B cell (primary cell): Measurements from ENCODE around the gene TMC2. TPM values are rescaled to one million over a fixed set of nuclear protein-coding genes. Genes with fewer than 3 reads are reported as not detected.

ENCODE experiments used
- ATAC-seq: fragments of 200-7000 bp; cut with Tn5 transposase; one replicate; pipeline ENCODE4 v1.10.0; 2021; ENCODE audit warnings: low read depth, mild to moderate bottlenecking, moderate number of reproducible peaks, moderate library complexity
- CTCF ChIA-PET: fragments of 350-600 bp; sonication (Branson Sonifier 250); formaldehyde crosslinking; loops from one replicate; lab custom pipeline; 2021; ENCODE audit warnings: antibody characterized with exemption, inconsistent platforms; lab: Charles Lee
- POLR2A ChIA-PET: fragments of 350-600 bp; sonication (Branson Sonifier 250); formaldehyde crosslinking; loops from one replicate; lab custom pipeline; 2021; ENCODE audit warnings: antibody characterized with exemption; lab: Charles Lee
- DNase-seq: peaks from one replicate; pipeline ENCODE4 v3.0.0; 2013
- H2AFZ ChIP-seq: 2 replicates; pipeline ENCODE4 v1.6.1; 2012; ENCODE audit warnings: mild to moderate bottlenecking, low read depth, low read length; ENCODE audit not compliant: insufficient read depth, poor library complexity, severe bottlenecking
- H3K27ac ChIP-seq, 2 donors: 1 replicate in 1 of 2; 2 replicates in 1 of 2; pipeline ENCODE4 v1.5.1; 2012 to 2013; ENCODE audit warnings: low read length in 2 of 2, mild to moderate bottlenecking in 2 of 2, moderate library complexity in 1 of 2
- H3K27me3 ChIP-seq, 4 experiments: fragments of 200-600 bp in 1 of 4; sonication (generic) in 1 of 4; replicated peaks in 1 of 4; 1 replicate in 2 of 4; 2 replicates in 2 of 4; pipeline versions ENCODE4 v1.6.1 to v1.7.0; 2013 to 2016; ENCODE audit warnings: low read length in 3 of 4, mild to moderate bottlenecking in 2 of 4, mixed read lengths in 1 of 4, moderate library complexity in 1 of 4; ENCODE audit not compliant: insufficient read depth in 4 of 4, control insufficient read depth in 3 of 4; ENCODE audit errors: control extremely low read depth in 1 of 4
- H3K36me3 ChIP-seq, 2 experiments: replicated peaks in 1 of 2; 1 replicate in 1 of 2; 2 replicates in 1 of 2; pipeline versions ENCODE4 v1.6.1 to v1.7.1; 2013; ENCODE audit warnings: low read length in 1 of 2; ENCODE audit not compliant: insufficient read depth in 2 of 2, control insufficient read depth in 1 of 2; ENCODE audit errors: control extremely low read depth in 1 of 2, extremely low read depth in 1 of 2
- H3K4me1 ChIP-seq, 2 donors: fragments of 200-600 bp in 1 of 2; sonication (generic) in 1 of 2; 1 replicate in 1 of 2; 2 replicates in 1 of 2; pipeline versions ENCODE4 v1.5.1 to v1.6.1; 2013 to 2017; ENCODE audit warnings: low read length in 2 of 2; ENCODE audit not compliant: control insufficient read depth in 2 of 2, insufficient read depth in 2 of 2
- H3K4me2 ChIP-seq: replicated peaks from 2 replicates; pipeline ENCODE3; 2012; ENCODE audit warnings: mild to moderate bottlenecking, low read depth, low read length; ENCODE audit not compliant: poor library complexity, severe bottlenecking
- H3K4me3 ChIP-seq, 5 experiments: fragments of 200-600 bp in 1 of 5; sonication (generic) in 1 of 5; 1 replicate in 3 of 5; 2 replicates in 2 of 5; pipeline versions ENCODE4 v1.5.1 to v1.7.0; 2011 to 2016; ENCODE audit warnings: low read length in 4 of 5, mild to moderate bottlenecking in 4 of 5, low read depth in 2 of 5, control low read depth in 1 of 5, moderate library complexity in 1 of 5; ENCODE audit not compliant: insufficient read depth in 1 of 5; ENCODE audit errors: control extremely low read depth in 1 of 5, extremely low read depth in 1 of 5
- H3K79me2 ChIP-seq: fragments of 200-600 bp; sonication (generic); one replicate; pipeline ENCODE4 v1.6.0; 2016; ENCODE audit warnings: low read length; ENCODE audit not compliant: control insufficient read depth, insufficient read depth
- H3K9ac ChIP-seq: fragments of 200-600 bp; sonication (generic); 2 replicates; pipeline ENCODE4 v1.6.1; 2017; ENCODE audit warnings: mild to moderate bottlenecking, low read length, moderate library complexity
- H3K9me3 ChIP-seq, 3 donors: one replicate each; pipeline versions ENCODE4 v1.6.1 to v1.7.1; 2013; ENCODE audit warnings: low read length in 2 of 3; ENCODE audit not compliant: control insufficient read depth in 2 of 3, insufficient read depth in 1 of 3; ENCODE audit errors: control extremely low read depth in 1 of 3
- H4K20me1 ChIP-seq: 2 replicates; pipeline ENCODE4 v1.6.0; 2012; ENCODE audit warnings: mild to moderate bottlenecking, low read length; ENCODE audit not compliant: insufficient read depth, control insufficient read depth, poor library complexity, severe bottlenecking
- H3K27ac Mint-ChIP-seq: one replicate; pipeline ENCODE4 v1.8.0; 2021; ENCODE audit warnings: mixed read lengths
- H3K27me3 Mint-ChIP-seq: one replicate; pipeline ENCODE4 v1.8.0; 2021; ENCODE audit warnings: mixed read lengths
- H3K4me1 Mint-ChIP-seq: one replicate; pipeline ENCODE4 v1.8.0; 2021; ENCODE audit warnings: mixed read lengths
- H3K4me3 Mint-ChIP-seq: one replicate; pipeline ENCODE4 v1.8.0; 2021; ENCODE audit warnings: mixed read lengths
- H3K9me3 Mint-ChIP-seq: one replicate; pipeline ENCODE4 v1.8.0; 2022; ENCODE audit warnings: mixed read lengths; ENCODE audit not compliant: insufficient read depth
- EZH2 ChIP-seq: IDR thresholded peaks from 2 replicates; pipeline ENCODE4 v1.6.1; 2012; ENCODE audit warnings: borderline replicate concordance, low read depth, mild to moderate bottlenecking, moderate library complexity, low read length; ENCODE audit not compliant: insufficient read depth, poor library complexity, severe bottlenecking
- WGBS: methylation state at CpG from one replicate; pipeline ENCODE4 v1.1.5; 2013; ENCODE audit warnings: missing lambda C conversion rate; ENCODE audit not compliant: insufficient coverage; 5-methylcytosine and 5-hydroxymethylcytosine counted together
- intact Hi-C: fragments of 100-400 bp; cut with micrococcal nuclease; formaldehyde crosslinking; loops from one replicate; pipeline ENCODE4 v1.10.0; 2022
- polyA plus RNA-seq: library from polyadenylated mRNA; depleted of rRNA; stranded (reverse); fragments of >200 nt; gene quantifications from 2 replicates; pipeline ENCODE4 v1.2.3, GENCODE V29; 2012
- total RNA-seq, 2 donors: library from RNA; stranded (reverse); fragments of 120-200 nt in 1 of 2; gene quantifications; 1 replicate in 1 of 2; 2 replicates in 1 of 2; pipeline versions ENCODE4 v1.2.3 to v1.2.4, GENCODE V29; 2013 to 2022
- TF ChIP-seq, protein P1 (sequence below): fragments of 200-600 bp; IDR thresholded peaks from one replicate; pipeline ENCODE4 v1.8.0; 2022; ENCODE audit warnings: antibody characterized with exemption, mild to moderate bottlenecking

Gene TMC2
- total and polyA plus RNA-seq, 2 donors (not counting 1 experiment from before 2014, with no cell fraction given): not detected

DNA sequence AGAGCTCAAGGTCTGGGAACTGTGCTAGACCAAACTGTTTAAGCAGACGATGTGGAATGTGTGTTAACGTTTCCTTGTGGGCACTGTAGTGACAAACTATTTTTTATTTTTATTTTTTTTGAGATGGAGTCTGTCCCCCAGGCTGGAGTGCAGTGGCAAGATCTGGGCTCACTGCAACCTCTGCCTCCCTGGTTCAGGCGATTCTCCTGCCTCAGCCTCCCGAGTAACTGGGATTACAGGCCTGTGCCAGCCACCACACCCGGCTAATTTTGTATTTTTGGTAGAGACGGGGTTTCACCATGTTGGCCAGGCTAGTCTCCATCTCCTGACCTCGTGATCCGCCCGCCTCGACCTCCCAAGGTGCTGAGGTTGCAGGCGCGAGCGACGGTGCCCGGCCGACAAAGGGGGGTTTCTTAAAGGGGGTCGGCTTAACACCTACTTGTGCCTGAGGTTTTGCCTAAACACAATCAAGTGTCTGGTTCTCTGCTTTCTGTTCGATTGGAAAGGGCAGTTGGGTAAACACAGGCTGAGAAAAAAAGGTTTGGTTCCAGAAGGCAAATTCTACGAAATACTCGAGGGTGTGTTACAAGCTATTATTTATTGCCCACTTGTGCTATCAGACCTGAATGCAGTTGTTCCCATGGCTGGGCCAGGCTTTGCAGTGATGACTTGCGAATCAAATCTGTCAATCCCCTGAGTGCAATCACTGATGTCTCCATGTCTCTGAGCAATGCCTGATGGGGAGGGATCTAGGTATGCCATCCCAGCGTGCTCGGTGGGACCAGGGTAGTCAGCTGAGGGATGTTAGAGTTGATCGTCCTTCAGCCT lies 117.4 kb downstream of the TMC2 start:
- Histone ChIP-seq H3K4me2 (peak overlapping the region; percentile 94), H3K27ac (peak overlapping the region; percentile 60 to 93), H2AFZ (no peak overlapping the region), H3K4me3 (peak overlapping the region; percentile 81 to 86 (median 85)), H3K79me2 (peaks cover 27% of the 10 kb centered on the region), H4K20me1 (peaks cover 42% of the 10 kb centered on the region), H3K9ac (peak overlapping the region; percentile 88), H3K9me3 (no peaks in the 10 kb centered on the region), H3K27me3 (no peaks in the 10 kb centered on the region), H3K4me1 (peaks cover 19 to 20% of the 10 kb centered on the region in 2 donors), H3K36me3 (peaks cover 4 to 49% of the 10 kb centered on the region in 2 experiments)
- H3K27ac Mint-ChIP-seq: peak overlapping the region; percentile 91
- peak overlapping the region; percentile 91 for H3K4me3 Mint-ChIP-seq
- ChIA-PET POLR2A (interaction anchor here (1.1 to 4.8 kb wide), 6 partner anchors 10 to 392 kb away, joined by 3 to 57 read pairs (median 4); partner anchors contain the start of genes IDH3B, MRPS26, SNRPB and ZNF343), CTCF (interaction anchor here (1.1 to 3.9 kb wide), 3 partner anchors 10 to 201 kb away, joined by 3 to 22 read pairs (median 4); partner anchors contain the start of gene IDH3B)
- DNase-seq: peak; percentile 12
- no peak for TF ChIP-seq EZH2
- TF ChIP-seq, protein P1, sequence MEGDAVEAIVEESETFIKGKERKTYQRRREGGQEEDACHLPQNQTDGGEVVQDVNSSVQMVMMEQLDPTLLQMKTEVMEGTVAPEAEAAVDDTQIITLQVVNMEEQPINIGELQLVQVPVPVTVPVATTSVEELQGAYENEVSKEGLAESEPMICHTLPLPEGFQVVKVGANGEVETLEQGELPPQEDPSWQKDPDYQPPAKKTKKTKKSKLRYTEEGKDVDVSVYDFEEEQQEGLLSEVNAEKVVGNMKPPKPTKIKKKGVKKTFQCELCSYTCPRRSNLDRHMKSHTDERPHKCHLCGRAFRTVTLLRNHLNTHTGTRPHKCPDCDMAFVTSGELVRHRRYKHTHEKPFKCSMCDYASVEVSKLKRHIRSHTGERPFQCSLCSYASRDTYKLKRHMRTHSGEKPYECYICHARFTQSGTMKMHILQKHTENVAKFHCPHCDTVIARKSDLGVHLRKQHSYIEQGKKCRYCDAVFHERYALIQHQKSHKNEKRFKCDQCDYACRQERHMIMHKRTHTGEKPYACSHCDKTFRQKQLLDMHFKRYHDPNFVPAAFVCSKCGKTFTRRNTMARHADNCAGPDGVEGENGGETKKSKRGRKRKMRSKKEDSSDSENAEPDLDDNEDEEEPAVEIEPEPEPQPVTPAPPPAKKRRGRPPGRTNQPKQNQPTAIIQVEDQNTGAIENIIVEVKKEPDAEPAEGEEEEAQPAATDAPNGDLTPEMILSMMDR: no peak
- H3K4me1 Mint-ChIP-seq: peaks cover 25% of the 10 kb centered on the region
- WGBS: 36% methylated on average over 22 of the region's 24 CpGs
- intact Hi-C loops: loop anchor here (2.0 kb wide), 3 partner anchors 129 to 391 kb away; partner anchors contain the start of genes PCED1A and VPS16
- no peaks in the 10 kb centered on the region for H3K27me3 Mint-ChIP-seq
- no peaks in the 10 kb centered on the region for H3K9me3 Mint-ChIP-seq
- no peak for ATAC-seq
